Spleen (tissue), 7 donors: ENCODE data around the gene CACNB1.

Source experiments
- POLR2A ChIP-seq, 3 donors: fragments of 450-650 bp; IDR thresholded peaks; one replicate each; pipeline ENCODE4 v1.5.1; 2017; ENCODE audit warnings: antibody characterized with exemption in 3 of 3, mild to moderate bottlenecking in 1 of 3
- POLR2AphosphoS5 ChIP-seq, 3 donors: sonication (generic); formaldehyde crosslinking; IDR thresholded peaks; one replicate each; pipeline ENCODE4 v1.5.1; 2017; ENCODE audit warnings: antibody characterized with exemption in 3 of 3
- TF ChIP-seq, protein P1 (sequence below), 11 experiments: fragments of 200-600 bp in 7 of 11; fragments of 450-650 bp in 4 of 11; sonication (generic) in 4 of 11; IDR thresholded peaks in 8 of 11; conservative IDR thresholded peaks in 3 of 11; 1 replicate in 7 of 11; 2 replicates in 4 of 11; pipeline versions ENCODE4 v1.4.0 to v1.8.0; 2016 to 2021; ENCODE audit warnings: antibody characterized with exemption in 11 of 11, inconsistent platforms in 4 of 11, mild to moderate bottlenecking in 1 of 11
- donor health status: DM: no; HTN: no; CAD: no; lungs with moderate emphysema.
- donor health status: DM: no; HTN: no; CAD: no.
- donor health status: DM: no; HTN: no; CAD: no.

GRCh38 chr17:39155654-39156053 lies 41.8 kb downstream of the CACNB1 start:
- TF ChIP-seq, protein P1, sequence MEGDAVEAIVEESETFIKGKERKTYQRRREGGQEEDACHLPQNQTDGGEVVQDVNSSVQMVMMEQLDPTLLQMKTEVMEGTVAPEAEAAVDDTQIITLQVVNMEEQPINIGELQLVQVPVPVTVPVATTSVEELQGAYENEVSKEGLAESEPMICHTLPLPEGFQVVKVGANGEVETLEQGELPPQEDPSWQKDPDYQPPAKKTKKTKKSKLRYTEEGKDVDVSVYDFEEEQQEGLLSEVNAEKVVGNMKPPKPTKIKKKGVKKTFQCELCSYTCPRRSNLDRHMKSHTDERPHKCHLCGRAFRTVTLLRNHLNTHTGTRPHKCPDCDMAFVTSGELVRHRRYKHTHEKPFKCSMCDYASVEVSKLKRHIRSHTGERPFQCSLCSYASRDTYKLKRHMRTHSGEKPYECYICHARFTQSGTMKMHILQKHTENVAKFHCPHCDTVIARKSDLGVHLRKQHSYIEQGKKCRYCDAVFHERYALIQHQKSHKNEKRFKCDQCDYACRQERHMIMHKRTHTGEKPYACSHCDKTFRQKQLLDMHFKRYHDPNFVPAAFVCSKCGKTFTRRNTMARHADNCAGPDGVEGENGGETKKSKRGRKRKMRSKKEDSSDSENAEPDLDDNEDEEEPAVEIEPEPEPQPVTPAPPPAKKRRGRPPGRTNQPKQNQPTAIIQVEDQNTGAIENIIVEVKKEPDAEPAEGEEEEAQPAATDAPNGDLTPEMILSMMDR (IDR thresholded peaks at IDR 0.05 in 8 of 11, conservative IDR thresholded peaks at IDR 0.05 in 3 of 11), result no peak
- TF ChIP-seq POLR2AphosphoS5 (IDR thresholded peaks at IDR 0.05) (no peak), POLR2A (IDR thresholded peaks at IDR 0.05) (no peak)
